Articular chondrocyte of knee joint (primary cell): ENCODE results near the gene PHF20. TPM values are rescaled to one million over a fixed set of nuclear protein-coding genes. Genes with fewer than 3 reads are reported as not detected.

Experiments
- small RNA-seq: library from RNA; depleted of rRNA; stranded (forward); fragments of <200 nt; gene quantifications from one replicate; pipeline ENCODE3, GENCODE V24; 2012
- total RNA-seq: library from RNA; depleted of rRNA; stranded (reverse); fragments of >200 nt; gene quantifications from 2 replicates; pipeline ENCODE4 v1.2.3, GENCODE V29; 2012

Gene PHF20
- 62.1 and 66.6 TPM in 2 replicates for total RNA-seq

DNA sequence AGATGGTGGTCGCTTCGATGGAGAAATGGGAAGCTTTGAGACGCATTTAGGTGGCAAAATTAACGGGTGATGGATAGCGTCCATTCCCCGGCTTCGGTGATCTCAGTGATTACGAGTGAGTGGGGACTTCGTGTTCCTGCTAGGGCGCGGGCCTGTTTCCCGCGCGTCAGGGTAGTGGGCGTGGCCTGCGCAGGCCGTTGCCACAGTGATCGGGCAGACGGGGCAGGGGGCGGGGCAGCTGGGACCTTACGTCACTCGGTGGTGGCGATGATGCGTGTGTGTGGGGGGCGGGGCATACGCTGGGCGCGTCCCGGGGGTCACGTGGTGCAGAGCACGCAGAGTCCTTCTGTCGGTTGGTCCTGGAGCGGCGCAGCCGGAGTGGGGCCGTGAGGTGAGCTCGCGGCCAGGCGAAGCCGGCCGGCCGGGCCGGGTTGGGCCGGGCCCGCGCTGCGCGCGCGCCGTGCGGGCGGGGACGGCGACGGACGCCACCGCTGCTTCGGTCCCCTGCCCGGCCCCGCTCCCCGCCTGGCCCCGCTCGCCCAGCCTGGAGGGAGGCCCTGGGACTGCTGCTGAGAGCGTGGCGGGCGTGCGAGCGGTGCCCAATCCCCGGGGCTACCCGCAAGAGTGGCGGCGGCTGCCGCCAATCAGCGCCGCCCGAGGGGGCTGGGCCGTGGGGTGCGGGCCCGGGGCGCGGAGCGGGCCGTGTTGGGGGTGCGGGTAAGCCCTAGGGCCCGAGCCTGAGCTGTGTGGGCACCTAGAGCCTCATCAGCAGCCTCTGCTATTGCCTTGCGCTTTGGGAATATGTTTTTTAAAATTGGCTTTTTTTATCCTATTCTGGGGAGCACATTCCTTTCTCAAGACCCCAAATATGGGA is at the start of gene PHF20:
Gene PHF20 (plus strand): TSS at position 327 of the 874 bp plus-strand sequence. CDS start 29,508 bp downstream, outside the sequence.

GRCh38 chr20:35741892-35742740 is 29.7 kb upstream of the PHF20 start, which contains the start of gene RBM39:
Gene RBM39 (minus strand): TSS chr20:35742260. CDS start chr20:35740874, 1,386 bp downstream.

GRCh38 chr20:35954200-35954906 is 182.5 kb downstream of the PHF20 start, which contains the start of gene SCAND1:
Gene SCAND1 (minus strand): TSS chr20:35954502. CDS start chr20:35954284, 218 bp downstream.

DNA sequence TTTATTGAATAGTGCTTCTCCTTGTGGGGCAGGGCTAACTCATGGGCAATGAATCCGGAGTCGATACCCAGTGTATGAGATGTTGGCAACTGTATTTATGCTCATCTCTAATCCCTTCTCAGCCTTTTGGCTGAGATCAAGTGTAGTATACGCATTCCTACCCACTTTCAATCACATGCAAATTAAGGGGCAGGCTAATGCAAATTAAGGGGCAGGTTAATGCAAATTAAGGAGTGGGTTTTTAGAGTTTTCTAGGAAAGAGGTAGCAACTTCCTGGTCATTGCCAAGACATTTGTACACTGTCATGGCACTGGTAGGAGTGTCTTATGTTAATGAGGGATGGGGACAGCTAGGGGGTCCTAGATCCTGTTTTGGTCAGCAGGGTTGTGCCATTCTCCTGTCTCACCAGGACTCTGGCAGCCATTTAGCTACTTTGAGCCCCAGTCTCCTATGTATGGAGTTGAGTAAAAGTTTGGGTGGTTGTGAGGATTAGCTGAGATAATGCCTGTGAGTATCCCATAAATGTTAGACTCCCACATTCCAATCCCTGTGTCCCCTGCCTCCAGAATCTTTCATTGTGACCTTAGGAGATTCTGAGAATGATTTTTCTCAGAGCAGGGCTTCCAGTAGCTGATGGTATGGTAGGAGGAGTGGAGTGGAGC is 196.3 kb downstream of the PHF20 start, which contains the start of gene CNBD2:
Gene CNBD2 (plus strand): TSS at position 612 of the 662 bp plus-strand sequence. CDS start 173 bp downstream, outside the sequence.

Small RNA genes lying within 50 kb of the gene (small RNA-seq; reads per million reads assigned to genes)
- gene COX7BP2 (not detected), gene HIGD1AP16 (not detected), gene RF00019 (not detected), gene RF00026 (not detected), gene RNU4-40P (not detected), gene RNU6-937P (not detected)

Other genes with a start within 250 kb of the PHF20 start
- not detected in 2 replicates for gene C20orf173, start 242.4 kb upstream of the PHF20 start, total RNA-seq
- gene ERGIC3, start 229.9 kb upstream of the PHF20 start, total RNA-seq, result 354 and 412 TPM in 2 replicates
- 7.3 and 9.1 TPM in 2 replicates for gene SPAG4, start 156.2 kb upstream of the PHF20 start, total RNA-seq
- 147 and 172 TPM in 2 replicates for gene CPNE1, start 107.1 kb upstream of the PHF20 start, total RNA-seq
- 70.0 and 77.0 TPM in 2 replicates for gene RBM12, start 107.1 kb upstream of the PHF20 start, total RNA-seq
- gene NFS1, start 72.7 kb upstream of the PHF20 start, total RNA-seq, result 20.5 and 22.2 TPM in 2 replicates
- 141 and 230 TPM in 2 replicates for gene ROMO1, start 72.6 kb upstream of the PHF20 start, total RNA-seq
- gene RBM39, start 29.8 kb upstream of the PHF20 start, total RNA-seq, result 327 and 383 TPM in 2 replicates
- gene SCAND1, start 182.5 kb downstream of the PHF20 start, total RNA-seq, result 44.5 and 46.0 TPM in 2 replicates
- gene CNBD2, start 196.6 kb downstream of the PHF20 start, total RNA-seq, result 0.65 and 2.8 TPM in 2 replicates